GM12878 (cell line): ENCODE results near the gene THYN1. TPM values are rescaled to one million over a fixed set of nuclear protein-coding genes. Genes with fewer than 3 reads are reported as not detected.

ENCODE experiments used
- ATAC-seq: fragments of 200-7000 bp; cut with Tn5 transposase; 3 replicates; pipeline ENCODE4 v1.9.1; 2020; ENCODE audit warnings: mild to moderate bottlenecking, moderate library complexity
- BruUV-seq: library from RNA; stranded (reverse); fragments of 400-500 nt; replicated peaks from 2 replicates; lab custom pipeline; 2021; lab: Mats Ljungman, UMichigan
- CTCF ChIA-PET: fragments of 300-600 bp; sonication (Branson Sonifier 250); formaldehyde crosslinking; extraction: SDS; loops from one replicate; lab custom pipeline; 2021; ENCODE audit warnings: inconsistent platforms; lab: Yijun Ruan, JAX
- POLR2A ChIA-PET: fragments of 350-600 bp; formaldehyde crosslinking; extraction: SDS; loops from one replicate; lab custom pipeline; 2021; ENCODE audit warnings: inconsistent platforms; lab: Charles Lee
- RAD21 ChIA-PET: fragments of 300-600 bp; sonication (Branson Sonifier 250); formaldehyde crosslinking; loops from one replicate; lab custom pipeline; 2023; ENCODE audit warnings: antibody characterized with exemption; ENCODE audit not compliant: unreplicated experiment; lab: Charles Lee
- SMC1A ChIA-PET: fragments of 300-600 bp; sonication (Branson Sonifier 250); formaldehyde crosslinking; loops from one replicate; lab custom pipeline; 2023; ENCODE audit not compliant: unreplicated experiment, uncharacterized antibody; lab: Charles Lee
- DNase-seq: peaks from one replicate; pipeline ENCODE4 v3.0.0-alpha.2; 2011; ENCODE audit warnings: low read depth, low spot score
- FAIRE-seq: peaks from 3 replicates; lab custom pipeline; 2011; peaks lifted over from hg19 to GRCh38; lab: Jason Lieb, UNC
- H2AFZ ChIP-seq: 2 replicates; pipeline ENCODE4 v1.6.0; 2011; ENCODE audit warnings: low read depth, low read length, control low read depth; ENCODE audit not compliant: control insufficient read depth
- H3K27ac ChIP-seq: 2 replicates; pipeline ENCODE4 v1.5.1; 2011; ENCODE audit warnings: control low read depth; ENCODE audit not compliant: control insufficient read depth, insufficient read depth
- H3K27me3 ChIP-seq, 2 experiments: replicated peaks in 1 of 2; 2 replicates each; pipeline versions ENCODE4 v1.6.0 to v1.6.1; 2011; ENCODE audit warnings: low read length in 1 of 2; ENCODE audit not compliant: control insufficient read depth in 2 of 2, insufficient read depth in 2 of 2
- H3K36me3 ChIP-seq, 2 experiments: 2 replicates each; pipeline ENCODE4 v1.5.1; 2011; ENCODE audit warnings: low read length in 1 of 2; ENCODE audit not compliant: control insufficient read depth in 2 of 2, insufficient read depth in 2 of 2
- H3K4me1 ChIP-seq: 2 replicates; pipeline ENCODE4 v1.6.1; 2011; ENCODE audit warnings: mild to moderate bottlenecking, low read length, moderate library complexity, mixed read lengths; ENCODE audit not compliant: control insufficient read depth, insufficient read depth
- H3K4me2 ChIP-seq: 2 replicates; pipeline ENCODE4 v1.6.0; 2011; ENCODE audit warnings: control low read depth; ENCODE audit not compliant: control insufficient read depth, insufficient read depth
- H3K4me3 ChIP-seq: fragments of 200-600 bp; sonication (generic); 2 replicates; pipeline ENCODE4 v1.5.1; 2016
- H3K79me2 ChIP-seq: 2 replicates; pipeline ENCODE4 v1.6.0; 2011; ENCODE audit warnings: low read length; ENCODE audit not compliant: control insufficient read depth, insufficient read depth
- H3K9ac ChIP-seq: 2 replicates; pipeline ENCODE4 v1.8.0; 2011; ENCODE audit warnings: low read length, control low read depth, mixed read lengths; ENCODE audit not compliant: control insufficient read depth, insufficient read depth
- H3K9me3 ChIP-seq: replicated peaks from 3 replicates; pipeline ENCODE4 v1.5.1; 2011; ENCODE audit warnings: mild to moderate bottlenecking, low read length; ENCODE audit not compliant: control insufficient read depth, insufficient read depth
- H4K20me1 ChIP-seq: 2 replicates; pipeline ENCODE4 v1.6.0; 2011; ENCODE audit not compliant: control insufficient read depth, insufficient read depth
- ATF3 ChIP-seq: IDR thresholded peaks from 2 replicates; pipeline ENCODE4 v1.6.1; 2011; ENCODE audit warnings: low read depth, mild to moderate bottlenecking, low read length, moderate library complexity, borderline replicate concordance; ENCODE audit errors: extremely low read depth
- CBFB ChIP-seq: IDR thresholded peaks from 2 replicates; pipeline ENCODE4 v1.6.1; 2016; ENCODE audit warnings: antibody characterized with exemption, low read depth
- EP300 ChIP-seq, 2 experiments: fragments of 150-350 bp in 1 of 2; IDR thresholded peaks; 2 replicates each; pipeline ENCODE4 v1.6.1; 2011 to 2012; ENCODE audit warnings: low read depth in 2 of 2, low read length in 2 of 2, borderline replicate concordance in 1 of 2, improper control_type of control experiment in 1 of 2, inconsistent platforms in 1 of 2; ENCODE audit not compliant: control insufficient read depth in 1 of 2
- KAT2A ChIP-seq: conservative IDR thresholded peaks from 2 replicates; pipeline ENCODE4 v1.6.1; 2011; ENCODE audit warnings: low read depth, low read length; ENCODE audit not compliant: control insufficient read depth
- MTA3 ChIP-seq: IDR thresholded peaks from 2 replicates; pipeline ENCODE4 v1.6.1; 2012; ENCODE audit warnings: low read length, inconsistent platforms, borderline replicate concordance
- NFXL1 ChIP-seq: fragments of 450-650 bp; IDR thresholded peaks from 2 replicates; pipeline ENCODE4 v1.6.1; 2017; ENCODE audit warnings: antibody characterized with exemption, mild to moderate bottlenecking, borderline replicate concordance
- NR2C2 ChIP-seq: IDR thresholded peaks from 2 replicates; pipeline ENCODE4 v1.6.1; 2011; ENCODE audit warnings: borderline replicate concordance, low read depth; ENCODE audit not compliant: control insufficient read depth, insufficient read length
- POLR2A ChIP-seq: IDR thresholded peaks from 2 replicates; pipeline ENCODE4 v1.6.1; 2011; ENCODE audit warnings: low read depth, mild to moderate bottlenecking, low read length
- POLR2AphosphoS2 ChIP-seq: IDR thresholded peaks from 2 replicates; pipeline ENCODE4 v1.6.1; 2011; ENCODE audit warnings: low read depth, mild to moderate bottlenecking, low read length, improper control_type of control experiment, moderate library complexity
- SMAD1 ChIP-seq: fragments of 450-650 bp; IDR thresholded peaks from 2 replicates; pipeline ENCODE4 v1.6.1; 2018; ENCODE audit warnings: mild to moderate bottlenecking, low read depth; ENCODE audit not compliant: partially characterized antibody
- ZZZ3 ChIP-seq: IDR thresholded peaks from 2 replicates; pipeline ENCODE4 v1.6.1; 2011; ENCODE audit warnings: low read depth; ENCODE audit not compliant: control insufficient read depth, insufficient read length
- WGBS: methylation state at CpG from one replicate; pipeline ENCODE4 v1.1.6; 2016; ENCODE audit warnings: low lambda C conversion rate; ENCODE audit not compliant: insufficient replicate concordance, insufficient coverage; ENCODE audit errors: missing lambda C conversion rate; 5-methylcytosine and 5-hydroxymethylcytosine counted together
- in situ Hi-C: fragments of 300-500 bp; cut with MboI; formaldehyde crosslinking; loops from 9 replicates; pipeline ENCODE4 v1.14.3; 2018; ENCODE audit warnings: mixed read lengths
- intact Hi-C: fragments of 100-400 bp; cut with micrococcal nuclease; formaldehyde crosslinking; loops from one replicate; pipeline ENCODE4 v1.14.2; 2022; ENCODE audit not compliant: unreplicated experiment
- polyA plus RNA-seq, 11 experiments: library from polyadenylated mRNA; depleted of rRNA in 4 of 11; unstranded in 6 of 11; stranded (reverse) in 5 of 11; fragments of >200 nt; fragmentation: Nextera tagmentation in 4 of 11; fragmentation: Illumina TruSeq in 1 of 11; extraction: Ambion mirVana in 4 of 11; extraction: Trizol in 1 of 11; gene quantifications; 1 replicate in 1 of 11; 2 replicates in 10 of 11; pipeline versions ENCODE4 v1.2.1 to v1.2.3, GENCODE V29; 2011 to 2016; ENCODE audit warnings: inconsistent platforms in 2 of 11, missing spikeins in 2 of 11, low read depth in 1 of 11
- total RNA-seq, 4 experiments: library from RNA; depleted of rRNA in 3 of 4; stranded (reverse); fragments of >200 nt in 3 of 4; fragmentation: Illumina TruSeq in 1 of 4; extraction: Trizol in 1 of 4; gene quantifications; 2 replicates each; pipeline versions ENCODE4 v1.2.1 to v1.2.3, GENCODE V29; 2013 to 2021

THYN1 gene
- total and polyA plus RNA-seq, 10 of the 15 experiments (the other 5 are each of a cell fraction or from before 2014, with no cell fraction given): 45.7 to 221 (median 96.3) TPM

GRCh38 chr11:134206185-134206584 is 47.0 kb downstream of the THYN1 start:
- DNase-seq: no peak
- in situ Hi-C loops (no loop called here), intact Hi-C loops (loop anchor here (10.0 kb wide), 2 partner anchors 49 to 149 kb away; partner anchors contain the start of genes ACAD8 and THYN1)
- SMC1A ChIA-PET: interaction anchor here (0.6 to 1.9 kb wide), 2 partner anchors 11 to 17 kb away, joined by 3 to 6 read pairs; partner anchors contain the start of gene NCAPD3
- no peaks in the 10 kb centered on the region for H3K27me3 ChIP-seq
- H3K9ac ChIP-seq: no peak overlapping the region
- no peak overlapping the region for H3K4me2 ChIP-seq
- no TSS peak for BruUV-seq
- FAIRE-seq: no peak
- H3K4me3 ChIP-seq: no peak overlapping the region
- H4K20me1 ChIP-seq: no peaks in the 10 kb centered on the region; the same call in 1 of the 2 replicates
- no peaks in the 10 kb centered on the region; the same call in 1 of the 2 replicates for H3K79me2 ChIP-seq
- CTCF ChIA-PET: interaction anchor here (1.4 to 6.7 kb wide), 3 partner anchors 11 to 38 kb away, joined by 4 to 56 read pairs (median 16); no protein-coding TSS in a partner anchor
- no peaks in the 10 kb centered on the region for H3K9me3 ChIP-seq
- no peaks in the 10 kb centered on the region for H3K4me1 ChIP-seq
- no peak overlapping the region for H3K27ac ChIP-seq
- POLR2A ChIA-PET: no interaction called here
- 100% methylated on average over 5 of the region's 5 CpGs for WGBS
- no peak for ATAC-seq
- TF ChIP-seq MTA3: no peak
- no peak for TF ChIP-seq NFXL1
- no peak for TF ChIP-seq EP300 (IDR thresholded peaks at IDR 0.05; ENCODE audit: borderline replicate concordance in 1 of 2, control insufficient read depth in 1 of 2, low read depth in 2 of 2, low read length in 2 of 2)
- no peak for TF ChIP-seq KAT2A
- TF ChIP-seq POLR2A: no peak
- no peak for TF ChIP-seq ZZZ3
- no peak for TF ChIP-seq CBFB
- no peak for TF ChIP-seq NR2C2
- TF ChIP-seq ATF3: no peak
- TF ChIP-seq SMAD1: no peak
- no peak for TF ChIP-seq POLR2AphosphoS2
- RAD21 ChIA-PET: no interaction called here
- H3K36me3 ChIP-seq: peaks cover 11 to 33% of the 10 kb centered on the region in 2 experiments
- H2AFZ ChIP-seq: no peak overlapping the region
